Body of pancreas (tissue), 4 donors: ENCODE data around the gene CYB5RL. TPM values are rescaled to one million over a fixed set of nuclear protein-coding genes. Genes with fewer than 3 reads are reported as not detected.

Source experiments
- ATAC-seq: fragments of 150-250 bp; one replicate; pipeline ENCODE4 v1.9.1; 2016
- DNase-seq, 4 donors: peaks; one replicate each; pipeline ENCODE4 v3.0.0-alpha.2; 2019
- H3K27ac ChIP-seq, 4 donors: fragments of 200-600 bp; sonication (generic); 1 replicate in 3 of 4; 2 replicates in 1 of 4; pipeline versions ENCODE4 v1.5.1 to v1.6.1; 2016 to 2019; ENCODE audit warnings: mild to moderate bottlenecking in 1 of 4, mixed read lengths in 1 of 4, moderate library complexity in 1 of 4
- H3K27me3 ChIP-seq, 2 donors: fragments of 200-600 bp; sonication (generic); one replicate each; pipeline ENCODE4 v1.6.0; 2016; ENCODE audit warnings: mild to moderate bottlenecking in 1 of 2
- H3K36me3 ChIP-seq, 2 donors: fragments of 200-600 bp; sonication (generic); replicated peaks in 1 of 2; 2 replicates each; pipeline ENCODE4 v1.5.1; 2016; ENCODE audit warnings: low read depth in 2 of 2; ENCODE audit not compliant: insufficient read depth in 1 of 2
- H3K4me1 ChIP-seq: fragments of 200-600 bp; sonication (generic); one replicate; pipeline ENCODE4 v1.6.0; 2016
- H3K4me3 ChIP-seq, 2 donors: fragments of 200-600 bp; sonication (generic); 1 replicate in 1 of 2; 2 replicates in 1 of 2; pipeline ENCODE4 v1.5.1; 2016 to 2019
- H3K9me3 ChIP-seq, 3 donors: fragments of 200-600 bp; sonication (generic); 1 replicate in 2 of 3; 2 replicates in 1 of 3; pipeline ENCODE4 v1.5.1; 2016
- CTCF ChIP-seq, 7 experiments: fragments of 450-650 bp in 4 of 7; fragments of 200-600 bp in 3 of 7; sonication (generic) in 3 of 7; IDR thresholded peaks; one replicate each; pipeline ENCODE4 v1.5.1; 2016 to 2019; ENCODE audit warnings: antibody characterized with exemption in 7 of 7
- POLR2A ChIP-seq, 3 donors: fragments of 450-650 bp; IDR thresholded peaks; one replicate each; pipeline ENCODE4 v1.6.1; 2016; ENCODE audit warnings: antibody characterized with exemption in 3 of 3, mild to moderate bottlenecking in 2 of 3
- WGBS, 2 donors: methylation state at CpG; one replicate each; pipeline ENCODE4 v1.1.5; 2017; 5-methylcytosine and 5-hydroxymethylcytosine counted together
- intact Hi-C: fragments of 100-400 bp; cut with DNase I; formaldehyde crosslinking; loops from one replicate; pipeline ENCODE4 v1.15.1; 2023
- total RNA-seq, 2 donors: library from RNA; depleted of rRNA; stranded (reverse); fragments of >200 nt; gene quantifications; one replicate each; pipeline ENCODE4 v1.1.0, GENCODE V29; 2016

CYB5RL gene
- total RNA-seq, 2 donors from 2014 or later: 6.5 to 13.2 TPM

- H3K27me3 ChIP-seq: no peaks in the 10 kb centered on the region
- H3K9me3 ChIP-seq: no peaks in the 10 kb centered on the region
- H3K4me3 ChIP-seq: no peak overlapping the region
- no peaks in the 10 kb centered on the region for H3K36me3 ChIP-seq
- no peak for DNase-seq
- H3K27ac ChIP-seq: no peak overlapping the region
- no peak for TF ChIP-seq CTCF (IDR thresholded peaks at IDR 0.05)
- no peak for TF ChIP-seq POLR2A (IDR thresholded peaks at IDR 0.05)
- ATAC-seq: no peak
- no peaks in the 10 kb centered on the region for H3K4me1 ChIP-seq
- intact Hi-C loops: no loop called here
- 86 to 91% methylated on average over 14 to 15 of the region's 15 CpGs for WGBS, 2 donors
These were observed 34.7 kb downstream of the CYB5RL start for GRCh38 chr1:54165146-54165545.

GRCh38 chr1:54163573-54163972 is 36.3 kb downstream of the CYB5RL start:
- DNase-seq: no peak
- no peaks in the 10 kb centered on the region for H3K27me3 ChIP-seq
- H3K36me3 ChIP-seq: no peaks in the 10 kb centered on the region
- WGBS, 2 donors: 78 to 80% methylated on average over 5 of the region's 5 CpGs
- no peaks in the 10 kb centered on the region for H3K9me3 ChIP-seq
- no peaks in the 10 kb centered on the region for H3K4me1 ChIP-seq
- TF ChIP-seq CTCF (IDR thresholded peaks at IDR 0.05): no peak
- TF ChIP-seq POLR2A (IDR thresholded peaks at IDR 0.05): no peak
- ATAC-seq: no peak
- no peak overlapping the region for H3K27ac ChIP-seq
- intact Hi-C loops: no loop called here
- H3K4me3 ChIP-seq: no peak overlapping the region

- H3K4me3 ChIP-seq: no peak overlapping the region
- WGBS, 2 donors: 87 to 88% methylated on average over 3 of the region's 3 CpGs
- TF ChIP-seq POLR2A (IDR thresholded peaks at IDR 0.05): no peak
- TF ChIP-seq CTCF (IDR thresholded peaks at IDR 0.05): no peak
- ATAC-seq: no peak
- intact Hi-C loops: no loop called here
- no peaks in the 10 kb centered on the region for H3K9me3 ChIP-seq
- no peak overlapping the region for H3K27ac ChIP-seq
- H3K4me1 ChIP-seq: peaks cover 3% of the 10 kb centered on the region
- no peak for DNase-seq
- no peaks in the 10 kb centered on the region for H3K36me3 ChIP-seq
- H3K27me3 ChIP-seq: no peaks in the 10 kb centered on the region
These were observed 36.8 kb downstream of the CYB5RL start for GRCh38 chr1:54163051-54163450.

- no peaks in the 10 kb centered on the region for H3K27me3 ChIP-seq
- 70 to 74% methylated on average over 6 of the region's 6 CpGs for WGBS, 2 donors
- intact Hi-C loops: no loop called here
- no peak for DNase-seq
- no peak overlapping the region for H3K4me3 ChIP-seq
- H3K4me1 ChIP-seq: peaks cover 6% of the 10 kb centered on the region
- H3K27ac ChIP-seq: no peak overlapping the region
- no peaks in the 10 kb centered on the region for H3K36me3 ChIP-seq
- no peaks in the 10 kb centered on the region for H3K9me3 ChIP-seq
- TF ChIP-seq POLR2A (IDR thresholded peaks at IDR 0.05) (no peak), CTCF (IDR thresholded peaks at IDR 0.05) (no peak)
- no peak for ATAC-seq
These were observed 38.2 kb downstream of the CYB5RL start for GRCh38 chr1:54161495-54162168.

- 8 to 54% methylated on average over 2 to 3 of the region's 3 CpGs for WGBS, 2 donors
- Histone ChIP-seq H3K27me3 (no peaks in the 10 kb centered on the region), H3K9me3 (no peaks in the 10 kb centered on the region), H3K36me3 (no peaks in the 10 kb centered on the region), H3K4me1 (peaks cover 6% of the 10 kb centered on the region), H3K4me3 (no peak overlapping the region), H3K27ac (no peak overlapping the region)
- no peak for DNase-seq
- intact Hi-C loops: no loop called here
- TF ChIP-seq POLR2A (IDR thresholded peaks at IDR 0.05) (no peak), CTCF (IDR thresholded peaks at IDR 0.05) (no peak)
- no peak for ATAC-seq
These were observed 39.5 kb downstream of the CYB5RL start for GRCh38 chr1:54160351-54160750.
